ENCODE measurements around the gene CASZ1. TPM values are rescaled to one million over a fixed set of nuclear protein-coding genes. Genes with fewer than 3 reads are reported as not detected.

Gene CASZ1
- total RNA-seq, 2 donors from 2014 or later = 90.9 to 96.9 TPM

DNA sequence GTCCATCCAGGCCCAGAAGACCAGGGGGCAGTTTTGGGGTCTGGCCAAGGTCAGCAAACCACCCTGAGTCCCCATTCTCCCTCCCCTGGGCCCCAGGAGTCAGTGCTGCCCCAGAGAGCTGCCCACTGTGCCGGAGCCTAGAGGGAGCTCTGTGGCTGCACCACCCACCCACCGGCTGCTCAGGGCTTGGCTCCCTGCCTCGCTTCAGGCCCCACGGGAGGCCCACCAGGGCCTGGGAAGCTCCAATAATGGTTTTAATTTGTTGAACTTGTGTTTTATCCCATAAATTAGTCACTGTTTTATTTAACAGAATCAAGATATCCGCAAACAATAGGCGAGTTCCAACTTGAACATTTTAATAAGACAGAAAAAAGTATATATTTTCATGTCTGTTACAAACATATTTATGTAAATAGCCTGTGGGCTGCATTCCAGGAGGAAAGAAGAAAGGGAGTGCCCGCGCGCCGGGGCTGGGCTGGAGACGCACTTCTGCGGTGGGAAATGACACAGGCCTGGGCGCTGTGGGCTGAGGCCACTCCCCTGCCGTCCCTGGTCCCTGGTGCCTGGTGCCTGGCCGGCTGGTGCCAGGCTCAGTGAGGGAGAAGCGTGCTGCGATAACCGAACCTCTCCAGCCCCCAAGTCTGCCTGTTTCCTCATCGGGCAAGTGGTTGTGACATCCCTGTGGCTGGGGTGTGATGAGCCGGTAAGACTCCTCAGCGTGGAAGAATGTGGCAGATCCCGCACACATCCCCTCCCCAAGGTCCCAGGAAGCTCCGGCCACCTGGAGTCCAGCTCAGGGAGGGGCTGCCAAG, 161.2 kb downstream of the CASZ1 start:
- Histone ChIP-seq H3K4me1 (replicated peaks) (peaks cover 64% of the 10 kb centered on the region), H3K4me3 (no peak overlapping the region), H3K27ac (peak overlapping the region; percentile 95 to 98), H3K9me3 (no peaks in the 10 kb centered on the region), H3K27me3 (replicated peaks; ENCODE audit: insufficient read depth) (no peaks in the 10 kb centered on the region), H3K36me3 (no peaks in the 10 kb centered on the region)
- peak in 1 of 4 experiments; percentile 21 for TF ChIP-seq CTCF (IDR thresholded peaks at IDR 0.05)
- peak; percentile 76 for TF ChIP-seq POLR2AphosphoS5 (IDR thresholded peaks at IDR 0.05)
- peak; percentile 58 for TF ChIP-seq POLR2A (IDR thresholded peaks at IDR 0.05)
- DNase-seq (ENCODE audit: low spot score) = peak; percentile 95
- 12% methylated on average over 23 of the region's 23 CpGs for WGBS
- intact Hi-C loops (cut with DNase I) = loop anchor here (5.0 to 10.0 kb wide), 2 partner anchors 47 to 230 kb away; no protein-coding TSS in a partner anchor

DNA sequence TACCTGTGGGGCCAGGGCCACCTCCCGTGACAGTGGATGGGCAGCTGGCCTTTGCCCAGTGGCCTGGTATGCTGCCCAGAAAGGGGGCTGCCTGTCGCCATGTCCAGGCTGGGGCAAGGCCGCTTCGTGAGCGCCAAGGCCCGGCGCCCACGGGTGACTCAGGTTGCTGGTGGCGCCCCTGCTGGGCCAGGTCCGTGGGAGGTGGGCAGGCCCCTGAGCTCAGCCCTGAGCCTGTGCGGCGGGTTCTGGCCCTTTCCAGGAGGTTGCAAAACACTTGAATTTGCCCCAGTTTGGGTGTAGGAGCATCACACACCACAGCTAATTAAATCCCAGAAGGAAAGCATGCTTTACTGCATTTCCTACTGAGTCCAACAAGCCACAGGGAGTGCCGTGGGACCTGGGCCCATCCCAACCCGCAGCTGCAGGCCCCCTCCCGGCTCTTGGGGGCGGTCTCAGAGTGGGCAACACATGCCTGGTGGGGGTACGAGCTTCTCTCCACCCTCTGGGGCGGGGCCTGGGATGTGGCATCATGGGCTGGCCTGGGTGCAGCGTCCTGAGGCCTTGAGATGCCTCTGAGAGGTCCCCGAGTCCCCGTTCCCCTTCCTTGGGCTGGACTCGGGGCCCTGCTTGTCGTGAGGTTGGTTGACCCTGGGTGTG, 161.9 kb downstream of the CASZ1 start:
- intact Hi-C loops (cut with DNase I) = loop anchor here (5.0 to 10.0 kb wide), 2 partner anchors 48 to 230 kb away; no protein-coding TSS in a partner anchor
- H3K4me1 ChIP-seq (replicated peaks) = peaks cover 61% of the 10 kb centered on the region
- DNase-seq (ENCODE audit: low spot score) = peak; percentile 55

GRCh38 chr1:10634075-10634427, 162.4 kb downstream of the CASZ1 start:
- peak overlapping the region; percentile 95 to 98 for H3K27ac ChIP-seq
- TF ChIP-seq POLR2A (IDR thresholded peaks at IDR 0.05) (no peak), CTCF (IDR thresholded peaks at IDR 0.05) (no peak), POLR2AphosphoS5 (IDR thresholded peaks at IDR 0.05) (no peak)
- H3K9me3 ChIP-seq = no peaks in the 10 kb centered on the region
- no peaks in the 10 kb centered on the region for H3K27me3 ChIP-seq (replicated peaks; ENCODE audit: insufficient read depth)
- H3K4me1 ChIP-seq (replicated peaks) = peaks cover 64% of the 10 kb centered on the region
- WGBS = 86% methylated on average over 4 of the region's 8 CpGs
- intact Hi-C loops (cut with DNase I) = loop anchor here (10.0 kb wide), 1 partner anchor 231 kb away; no protein-coding TSS in a partner anchor
- H3K36me3 ChIP-seq = no peaks in the 10 kb centered on the region
- no peak for DNase-seq (ENCODE audit: low spot score)
- no peak overlapping the region for H3K4me3 ChIP-seq

More for the DNA sequence above, 161.9 kb downstream of the CASZ1 start:
- H3K27ac ChIP-seq = peak overlapping the region; percentile 95 to 98
- no peaks in the 10 kb centered on the region for H3K9me3 ChIP-seq
- WGBS = 24% methylated on average over 20 of the region's 23 CpGs
- H3K36me3 ChIP-seq = no peaks in the 10 kb centered on the region
- no peak overlapping the region for H3K4me3 ChIP-seq
- no peaks in the 10 kb centered on the region for H3K27me3 ChIP-seq (replicated peaks; ENCODE audit: insufficient read depth)
- TF ChIP-seq POLR2A (IDR thresholded peaks at IDR 0.05) = no peak
- TF ChIP-seq POLR2AphosphoS5 (IDR thresholded peaks at IDR 0.05) = peak; percentile 34
- TF ChIP-seq CTCF (IDR thresholded peaks at IDR 0.05) = peak in 2 of 4 experiments; percentile 6 to 16

DNA sequence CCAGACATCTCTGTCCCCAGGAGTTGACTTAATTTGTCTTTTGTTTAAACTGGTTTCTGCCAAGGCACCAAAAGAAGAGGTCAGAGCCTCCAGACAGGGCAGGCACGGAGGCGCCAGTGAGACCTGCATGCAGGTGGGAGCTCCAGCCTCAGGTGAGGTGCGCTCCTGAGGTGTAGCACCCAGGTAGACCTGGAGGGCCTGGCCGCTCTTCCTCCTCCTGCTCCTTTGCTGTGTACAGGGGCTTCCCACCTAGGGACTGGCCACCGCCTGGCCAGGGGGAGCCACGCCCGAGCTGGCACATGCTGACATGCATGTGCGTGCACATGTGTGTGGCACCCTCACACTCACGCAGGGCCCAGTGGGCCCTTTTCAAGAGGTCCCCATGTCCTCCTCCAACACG, 163.0 kb downstream of the CASZ1 start:
- no peaks in the 10 kb centered on the region for H3K27me3 ChIP-seq (replicated peaks; ENCODE audit: insufficient read depth)
- peaks cover 68% of the 10 kb centered on the region for H3K4me1 ChIP-seq (replicated peaks)
- H3K4me3 ChIP-seq = no peak overlapping the region
- WGBS = 92% methylated on average over 8 of the region's 10 CpGs
- DNase-seq (ENCODE audit: low spot score) = no peak
- no peaks in the 10 kb centered on the region for H3K9me3 ChIP-seq
- no peaks in the 10 kb centered on the region for H3K36me3 ChIP-seq
- intact Hi-C loops (cut with DNase I) = loop anchor here (10.0 kb wide), 1 partner anchor 231 kb away; no protein-coding TSS in a partner anchor
- TF ChIP-seq POLR2A (IDR thresholded peaks at IDR 0.05) (no peak), POLR2AphosphoS5 (IDR thresholded peaks at IDR 0.05) (no peak), CTCF (IDR thresholded peaks at IDR 0.05) (no peak)
- H3K27ac ChIP-seq = peak overlapping the region; percentile 95 to 98
